ENCODE data around the gene HTR5A.

Gene HTR5A

DNA sequence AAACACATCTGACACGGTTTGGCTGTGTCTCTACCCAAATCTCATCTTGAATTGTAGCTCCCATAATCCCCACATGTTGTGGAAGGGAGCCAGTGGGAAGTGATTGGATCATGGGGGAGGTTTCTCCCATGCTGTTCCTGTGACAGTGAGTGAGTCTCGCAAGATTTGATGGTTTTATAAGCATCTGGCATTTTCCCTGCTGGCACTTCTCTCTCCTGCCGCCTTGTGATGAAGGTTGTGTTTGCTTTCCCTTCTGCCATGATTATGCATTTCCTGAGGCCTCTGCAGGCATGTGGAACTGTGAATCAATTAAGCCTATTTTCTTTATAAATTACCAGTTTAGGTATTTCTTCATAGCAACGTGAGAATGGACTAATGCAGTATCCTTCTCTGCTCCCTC is 5.9 kb upstream of the HTR5A start:
- Mint-ChIP-seq H3K4me3 (no peak overlapping the region), H3K36me3 (peaks cover 8% of the 10 kb centered on the region), H3K9me3 (no peaks in the 10 kb centered on the region), H3K27ac (no peak overlapping the region), H3K4me1 (no peaks in the 10 kb centered on the region)
- ATAC-seq (no peak), DNase-seq (ENCODE audit: low spot score in 2 of 2) (no peak)

DNA sequence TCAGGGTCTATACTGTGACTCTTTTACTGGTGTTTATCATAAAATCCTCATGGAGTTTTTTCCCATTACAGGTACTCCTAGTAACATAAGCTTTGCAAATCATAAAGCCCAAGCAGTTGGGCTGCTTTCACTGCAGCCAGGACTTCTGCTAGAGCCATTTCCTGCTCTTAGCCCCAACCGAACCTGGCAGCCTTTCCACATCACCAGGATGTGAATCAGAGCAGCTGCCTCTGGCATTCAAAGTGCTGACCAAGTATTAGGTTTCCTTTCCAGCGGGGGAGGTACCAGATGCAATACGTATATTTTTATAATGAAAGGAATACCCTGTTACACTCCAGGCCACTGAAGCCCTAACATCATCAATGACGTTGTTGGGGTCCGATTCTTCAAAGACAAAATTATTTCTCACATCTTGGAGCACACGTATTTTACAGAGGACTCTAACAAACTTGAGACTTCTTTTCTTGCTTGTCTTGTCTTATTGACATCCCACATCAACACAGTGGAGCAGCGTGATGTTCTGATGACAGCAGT is 3.6 kb upstream of the HTR5A start:
- ATAC-seq: no peak
- DNase-seq (ENCODE audit: low spot score in 2 of 2): no peak
- Mint-ChIP-seq H3K36me3 (no peaks in the 10 kb centered on the region), H3K4me3 (no peak overlapping the region), H3K4me1 (no peaks in the 10 kb centered on the region), H3K27ac (no peak overlapping the region), H3K9me3 (no peaks in the 10 kb centered on the region)

GRCh38 chr7:155071121-155071651 is 1.1 kb downstream of the HTR5A start:
- DNase-seq (ENCODE audit: low spot score in 2 of 2) (no peak), ATAC-seq (no peak)
- Mint-ChIP-seq H3K9me3 (no peaks in the 10 kb centered on the region), H3K36me3 (no peaks in the 10 kb centered on the region), H3K4me3 (no peak overlapping the region), H3K27ac (no peak overlapping the region), H3K4me1 (no peaks in the 10 kb centered on the region)

- no peak for ATAC-seq
- Mint-ChIP-seq H3K4me1 (no peaks in the 10 kb centered on the region), H3K36me3 (no peaks in the 10 kb centered on the region), H3K9me3 (no peaks in the 10 kb centered on the region), H3K4me3 (no peak overlapping the region), H3K27ac (no peak overlapping the region)
- DNase-seq (ENCODE audit: low spot score in 2 of 2): no peak
These were observed 1.9 kb downstream of the HTR5A start for GRCh38 chr7:155071916-155072571.

- ATAC-seq (no peak), DNase-seq (ENCODE audit: low spot score in 2 of 2) (no peak)
- H3K27ac Mint-ChIP-seq: no peak overlapping the region
- no peaks in the 10 kb centered on the region for H3K9me3 Mint-ChIP-seq
- no peak overlapping the region for H3K4me3 Mint-ChIP-seq
- H3K36me3 Mint-ChIP-seq: no peaks in the 10 kb centered on the region
- no peaks in the 10 kb centered on the region for H3K4me1 Mint-ChIP-seq
These were observed 3.8 kb downstream of the HTR5A start for GRCh38 chr7:155073922-155074321.

- Mint-ChIP-seq H3K36me3 (no peaks in the 10 kb centered on the region), H3K4me3 (no peak overlapping the region), H3K9me3 (no peaks in the 10 kb centered on the region), H3K4me1 (no peaks in the 10 kb centered on the region), H3K27ac (no peak overlapping the region)
- ATAC-seq (no peak), DNase-seq (ENCODE audit: low spot score in 2 of 2) (no peak)
These were observed 13.9 kb downstream of the HTR5A start for GRCh38 chr7:155084021-155084420.

DNA sequence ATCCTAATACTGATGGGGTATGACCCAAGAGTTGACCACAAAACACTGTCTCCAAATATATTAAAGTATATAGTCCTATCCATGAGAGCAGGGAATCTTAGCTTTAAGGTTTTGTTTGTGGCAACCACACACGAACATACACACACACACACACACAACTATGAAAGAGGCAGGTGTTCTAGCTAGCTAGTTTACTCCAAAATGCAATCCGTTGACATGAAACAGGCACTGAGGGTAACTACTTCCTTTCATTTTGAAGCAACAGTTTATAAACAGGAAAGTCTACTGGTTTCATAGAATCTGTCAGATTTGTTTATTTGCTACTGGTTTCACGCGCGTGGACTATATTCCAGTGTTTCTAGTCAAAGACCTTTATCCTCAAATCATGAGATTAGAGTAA is 14.8 kb downstream of the HTR5A start:
- no peak for DNase-seq (ENCODE audit: low spot score in 2 of 2)
- Mint-ChIP-seq H3K4me1 (no peaks in the 10 kb centered on the region), H3K9me3 (no peaks in the 10 kb centered on the region), H3K27ac (no peak overlapping the region), H3K4me3 (no peak overlapping the region), H3K36me3 (no peaks in the 10 kb centered on the region)
- ATAC-seq: no peak

GRCh38 chr7:155090684-155091083 is 20.6 kb downstream of the HTR5A start:
- Mint-ChIP-seq H3K4me3 (no peak overlapping the region), H3K36me3 (no peaks in the 10 kb centered on the region), H3K9me3 (no peaks in the 10 kb centered on the region), H3K4me1 (peaks cover 9% of the 10 kb centered on the region), H3K27ac (no peak overlapping the region)
- DNase-seq (ENCODE audit: low spot score in 2 of 2) (peak in 1 of 2 donors; percentile 50), ATAC-seq (peak; percentile 93)

DNA sequence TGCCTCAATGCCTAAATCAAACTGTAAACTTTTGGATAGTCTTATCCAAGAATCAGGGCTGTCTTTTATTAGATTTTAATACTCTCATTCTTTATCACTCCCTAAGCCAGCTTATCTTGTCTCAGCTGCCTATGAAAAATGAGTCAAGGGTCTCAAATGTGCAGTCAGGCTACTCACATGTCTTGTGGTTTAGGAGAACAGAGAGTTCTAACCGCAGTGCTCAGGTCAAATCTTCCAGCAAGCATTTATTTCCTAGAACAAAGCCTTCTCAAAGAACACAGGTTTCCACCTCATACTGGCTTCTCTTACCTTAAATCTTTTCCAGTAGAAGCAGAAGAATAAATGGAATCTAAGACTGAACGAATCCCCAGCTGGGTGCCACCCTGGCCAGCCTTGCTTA is 23.5 kb downstream of the HTR5A start:
- H3K36me3 Mint-ChIP-seq: no peaks in the 10 kb centered on the region
- H3K9me3 Mint-ChIP-seq: no peaks in the 10 kb centered on the region
- ATAC-seq: no peak
- H3K4me3 Mint-ChIP-seq: no peak overlapping the region
- no peak overlapping the region for H3K27ac Mint-ChIP-seq
- DNase-seq (ENCODE audit: low spot score in 2 of 2): no peak
- peaks cover 9% of the 10 kb centered on the region for H3K4me1 Mint-ChIP-seq

DNA sequence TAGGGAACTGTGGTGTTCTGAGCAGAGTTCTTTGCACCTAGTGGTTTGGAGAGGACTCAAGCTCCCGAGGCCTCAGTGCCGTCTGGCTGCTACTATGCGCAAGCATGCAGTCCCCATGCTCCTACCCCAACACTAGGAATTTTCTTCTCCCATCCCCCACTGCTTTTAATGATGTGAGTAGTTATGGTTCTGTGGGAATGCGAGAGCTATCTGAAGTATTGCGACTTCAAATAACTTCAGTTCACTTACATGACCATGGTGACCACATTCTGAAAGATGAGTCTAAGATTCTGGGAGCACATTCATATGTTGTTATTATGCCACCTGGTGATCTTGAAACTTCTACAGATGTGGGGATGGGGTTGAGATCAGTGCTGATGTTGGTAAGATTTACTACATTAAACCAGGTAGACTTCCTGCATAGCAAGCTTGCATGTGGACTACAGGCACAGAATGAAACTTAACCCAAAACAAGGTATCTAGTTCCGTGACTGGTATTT is 24.6 kb downstream of the HTR5A start:
- H3K4me3 Mint-ChIP-seq: no peak overlapping the region
- ATAC-seq (no peak), DNase-seq (ENCODE audit: low spot score in 2 of 2) (no peak)
- H3K36me3 Mint-ChIP-seq: no peaks in the 10 kb centered on the region
- H3K9me3 Mint-ChIP-seq: no peaks in the 10 kb centered on the region
- no peak overlapping the region for H3K27ac Mint-ChIP-seq
- peaks cover 9% of the 10 kb centered on the region for H3K4me1 Mint-ChIP-seq

GRCh38 chr7:155097338-155097737 is 27.2 kb downstream of the HTR5A start:
- DNase-seq (ENCODE audit: low spot score in 2 of 2) (no peak), ATAC-seq (no peak)
- Mint-ChIP-seq H3K9me3 (no peaks in the 10 kb centered on the region), H3K36me3 (no peaks in the 10 kb centered on the region), H3K4me1 (no peaks in the 10 kb centered on the region), H3K27ac (no peak overlapping the region), H3K4me3 (no peak overlapping the region)

GRCh38 chr7:155103839-155104238 is 33.7 kb downstream of the HTR5A start:
- Mint-ChIP-seq H3K4me1 (no peaks in the 10 kb centered on the region), H3K27ac (no peak overlapping the region), H3K4me3 (no peak overlapping the region), H3K9me3 (no peaks in the 10 kb centered on the region), H3K36me3 (no peaks in the 10 kb centered on the region)
- ATAC-seq (no peak), DNase-seq (ENCODE audit: low spot score in 2 of 2) (no peak)

DNA sequence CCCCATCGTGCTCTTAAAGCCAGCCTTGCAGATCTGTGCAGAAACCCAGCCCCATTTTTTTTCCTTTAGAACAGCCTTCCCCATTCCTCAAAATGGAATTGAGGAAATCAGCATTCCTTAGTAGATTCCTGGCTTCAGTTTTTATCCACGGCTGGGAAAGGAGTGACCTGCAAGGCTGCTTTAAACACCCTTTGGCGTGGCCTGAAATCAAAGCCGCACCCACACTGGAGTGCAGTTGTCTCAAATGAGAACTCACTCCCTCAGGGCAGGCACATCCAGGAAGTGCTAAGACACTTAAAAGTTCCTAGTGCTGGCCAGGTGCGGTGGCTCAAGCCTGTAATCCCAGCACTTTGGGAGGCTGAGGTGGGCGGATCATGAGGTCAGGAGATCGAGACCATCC is 34.8 kb downstream of the HTR5A start:
- no peaks in the 10 kb centered on the region for H3K4me1 Mint-ChIP-seq

DNA sequence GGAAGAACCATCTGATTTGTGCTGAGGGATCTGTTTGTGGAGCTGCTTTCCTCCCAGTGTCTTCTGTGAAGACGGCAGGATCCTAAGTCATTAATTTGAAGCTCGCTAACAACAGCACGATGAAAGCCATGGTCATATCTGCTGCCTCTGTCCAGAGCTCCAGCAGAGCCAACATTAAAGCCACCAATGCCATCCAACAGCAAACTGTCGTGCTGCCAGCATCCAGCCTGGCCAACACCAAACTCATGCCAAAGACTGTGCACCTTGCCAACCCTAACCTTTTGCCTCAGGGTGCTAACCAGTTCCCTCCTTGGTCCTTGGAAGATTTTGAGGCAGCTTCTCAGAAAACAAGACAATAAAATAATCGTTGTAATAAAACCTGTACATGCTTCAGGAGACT is 36.2 kb downstream of the HTR5A start:
- H3K4me1 Mint-ChIP-seq: no peaks in the 10 kb centered on the region
- H3K4me3 Mint-ChIP-seq: no peak overlapping the region
- H3K27ac Mint-ChIP-seq: no peak overlapping the region
- ATAC-seq (no peak), DNase-seq (ENCODE audit: low spot score in 2 of 2) (no peak)
- H3K9me3 Mint-ChIP-seq: no peaks in the 10 kb centered on the region
- no peaks in the 10 kb centered on the region for H3K36me3 Mint-ChIP-seq

More for the DNA sequence above, 34.8 kb downstream of the HTR5A start:
- Mint-ChIP-seq H3K4me3 (no peak overlapping the region), H3K27ac (no peak overlapping the region), H3K36me3 (no peaks in the 10 kb centered on the region), H3K9me3 (no peaks in the 10 kb centered on the region)
- DNase-seq (ENCODE audit: low spot score in 2 of 2): no peak
- ATAC-seq: no peak

GRCh38 chr7:155107126-155107525 is 37.0 kb downstream of the HTR5A start:
- Mint-ChIP-seq H3K9me3 (no peaks in the 10 kb centered on the region), H3K27ac (no peak overlapping the region), H3K4me3 (no peak overlapping the region), H3K4me1 (no peaks in the 10 kb centered on the region), H3K36me3 (no peaks in the 10 kb centered on the region)
- ATAC-seq (no peak), DNase-seq (ENCODE audit: low spot score in 2 of 2) (no peak)

GRCh38 chr7:155108144-155108901 is 38.2 kb downstream of the HTR5A start:
- DNase-seq (ENCODE audit: low spot score in 2 of 2) (no peak), ATAC-seq (no peak)
- Mint-ChIP-seq H3K9me3 (no peaks in the 10 kb centered on the region), H3K36me3 (no peaks in the 10 kb centered on the region), H3K4me3 (no peak overlapping the region), H3K4me1 (no peaks in the 10 kb centered on the region), H3K27ac (no peak overlapping the region)

Measured in stimulated activated effector memory CD8-positive, alpha-beta T cell treated with anti-CD3 and anti-CD28 coated beads, Interleukin-12 subunit alpha, Interleukin-12 subunit beta, amount 100 ng/mL, for 72 hours (primary cell).